HuH-7 (cell line): Measurements from ENCODE around the gene PITRM1.

ENCODE experiments used
- DNase-seq: peaks from one replicate; pipeline ENCODE4 v3.0.0; 2011; ENCODE audit warnings: low spot score

PITRM1 gene

GRCh38 chr10:3166496-3167290, 5.9 kb downstream of the PITRM1 start:
- no peak for DNase-seq

GRCh38 chr10:3165196-3165595, 7.4 kb downstream of the PITRM1 start:
- no peak for DNase-seq

GRCh38 chr10:3163879-3164278, 8.7 kb downstream of the PITRM1 start:
- DNase-seq, result no peak

DNA sequence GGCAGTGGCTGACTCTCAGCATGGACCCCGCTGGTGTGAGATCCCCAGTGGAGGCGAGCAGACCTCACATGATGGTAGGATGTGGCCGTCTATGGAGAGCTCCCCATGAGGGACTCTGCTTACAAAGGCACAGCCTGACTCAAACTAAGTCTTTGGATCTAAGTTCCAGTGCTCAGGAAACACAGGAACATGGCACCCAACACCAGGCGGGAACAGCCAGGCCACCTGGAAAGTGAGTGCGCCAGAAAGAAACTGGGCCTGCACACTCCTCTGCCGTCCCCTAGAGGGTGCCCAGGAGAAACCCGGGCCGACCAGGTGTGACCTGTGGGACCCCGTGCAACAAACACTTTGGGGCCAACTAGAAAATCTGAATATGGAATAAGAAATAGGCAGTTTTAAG, 10.0 kb downstream of the PITRM1 start:
- no peak for DNase-seq

DNA sequence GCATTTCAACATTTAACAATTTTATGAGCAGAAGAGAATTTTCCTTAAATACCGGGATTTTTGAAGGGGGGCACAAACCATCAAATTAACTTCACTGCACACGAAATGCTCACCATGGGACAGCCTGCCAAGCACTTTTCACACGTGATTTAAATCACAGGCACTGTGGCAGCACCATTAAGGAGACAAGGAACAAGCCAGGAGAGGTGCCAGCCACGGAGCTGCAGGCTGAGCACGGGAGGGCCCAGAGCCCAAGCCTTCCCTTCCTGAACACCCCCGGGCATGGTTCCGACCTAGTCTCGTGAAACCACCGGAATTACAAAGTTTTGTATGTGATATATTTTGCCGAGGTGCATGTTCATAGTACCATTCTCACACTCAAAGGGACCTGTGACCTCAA, 13.4 kb downstream of the PITRM1 start:
- DNase-seq, result no peak

GRCh38 chr10:3154666-3155065, 17.9 kb downstream of the PITRM1 start:
- DNase-seq, result no peak

- DNase-seq, result no peak
Observed at GRCh38 chr10:3152566-3152935, 20.0 kb downstream of the PITRM1 start.

DNA sequence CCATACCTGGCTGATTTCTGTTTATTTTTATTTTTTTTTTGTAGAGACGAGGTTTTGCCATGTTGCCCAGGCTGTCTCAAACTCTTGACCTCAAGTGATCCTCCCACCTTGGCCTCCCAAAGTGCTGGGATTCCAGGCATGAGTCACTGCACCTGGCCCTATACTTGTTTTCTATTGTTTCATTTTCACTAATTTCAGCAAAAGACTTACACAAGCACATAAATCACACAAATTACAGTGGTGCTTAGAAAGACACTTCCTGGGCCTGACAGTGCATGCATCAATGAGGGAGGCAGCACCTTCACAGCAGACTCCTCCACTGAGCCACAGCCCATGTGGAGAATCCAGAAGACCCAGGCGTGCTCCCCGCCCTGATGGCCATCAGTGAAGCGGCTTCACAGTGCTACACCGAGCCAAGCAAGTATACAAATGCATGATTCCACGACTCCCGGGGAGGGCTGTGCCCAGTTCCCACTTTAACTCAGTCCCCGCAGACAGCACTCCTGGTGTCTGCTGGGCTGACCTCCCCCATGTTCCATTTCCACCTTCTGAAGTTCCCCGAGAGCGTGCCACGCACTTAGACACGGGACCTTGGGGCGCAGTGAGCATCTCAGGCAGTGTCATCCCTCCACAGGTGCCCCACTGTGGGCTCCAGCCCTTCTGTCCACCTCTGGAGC, 20.6 kb downstream of the PITRM1 start:
- DNase-seq, result no peak

GRCh38 chr10:3150961-3151360, 21.6 kb downstream of the PITRM1 start:
- no peak for DNase-seq

DNA sequence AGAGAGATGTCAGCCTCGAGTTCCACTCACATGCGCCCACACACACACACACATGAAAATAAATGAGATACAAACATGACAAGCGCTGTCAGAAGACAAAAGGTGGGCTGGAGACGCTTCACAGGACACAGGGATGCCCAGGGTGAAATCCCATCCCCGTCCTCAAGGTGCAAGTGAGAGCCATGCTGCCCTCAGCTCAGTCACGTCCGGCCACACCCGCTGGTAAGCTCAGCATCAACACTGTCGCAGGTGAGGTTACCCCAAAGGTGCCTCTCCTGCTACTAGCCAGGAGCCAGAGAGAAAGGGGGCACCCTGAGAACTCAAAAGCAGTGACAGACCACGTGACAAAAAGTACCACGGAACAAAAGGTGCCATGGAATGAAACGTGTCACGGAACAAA, 22.2 kb downstream of the PITRM1 start:
- no peak for DNase-seq

DNA sequence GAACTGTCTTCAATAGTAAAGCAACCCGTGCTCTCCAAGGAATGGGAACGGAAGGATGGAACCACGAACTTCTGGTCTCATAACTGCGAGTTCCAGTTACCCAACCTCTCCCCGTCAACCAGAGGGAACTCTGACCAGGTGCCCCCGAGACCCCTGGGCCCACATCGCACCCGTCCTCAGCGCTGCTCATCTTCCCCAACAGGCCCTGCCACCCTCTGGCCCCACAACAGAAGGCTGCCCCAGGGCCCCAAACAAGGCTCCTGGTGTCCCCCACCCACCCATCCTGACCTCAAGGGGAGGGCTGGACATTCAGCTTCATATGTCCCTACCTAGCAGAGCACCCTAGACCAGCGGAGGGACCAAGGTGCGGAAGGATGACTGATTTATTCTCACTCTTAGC, 22.7 kb downstream of the PITRM1 start:
- no peak for DNase-seq

DNA sequence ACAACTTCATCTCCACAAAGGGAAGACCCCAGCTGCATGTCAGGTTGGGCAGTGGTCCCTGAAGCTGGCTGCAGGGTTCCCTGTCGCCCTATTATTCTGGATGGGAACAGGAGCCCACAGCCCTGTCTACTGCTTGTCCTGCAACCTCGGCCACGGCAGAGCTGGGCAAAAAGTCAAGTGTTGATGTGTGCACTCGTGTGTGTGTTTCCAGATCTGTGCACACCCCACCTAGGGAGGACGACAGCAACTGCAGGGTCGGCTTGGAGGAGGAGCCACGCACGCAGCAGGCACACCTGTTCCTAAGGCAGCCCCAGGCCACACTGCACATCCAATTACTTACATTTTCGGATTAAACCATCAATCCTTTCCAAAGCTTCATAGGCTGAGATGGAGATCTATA, 23.6 kb downstream of the PITRM1 start:
- no peak for DNase-seq

DNA sequence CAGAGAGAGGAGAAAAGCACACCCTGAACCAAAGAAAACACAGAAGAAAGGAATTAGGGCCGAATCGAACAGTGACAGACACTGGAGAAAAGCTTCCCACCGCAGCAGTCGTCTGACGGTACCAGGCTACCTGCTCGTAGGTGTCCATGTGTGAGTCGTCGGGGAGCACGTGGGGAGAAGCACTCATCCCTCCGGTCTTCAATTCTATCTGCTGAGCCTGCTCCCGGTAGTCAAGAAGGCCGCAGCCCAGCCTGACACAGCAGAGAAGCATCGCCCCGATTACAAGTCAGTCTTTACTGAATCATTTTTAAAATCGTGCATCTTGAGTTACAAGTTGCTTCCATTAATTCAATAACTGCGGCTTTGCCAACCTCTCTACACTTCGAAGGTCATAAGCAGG, 24.5 kb downstream of the PITRM1 start:
- no peak for DNase-seq

GRCh38 chr10:3147117-3147820, 25.3 kb downstream of the PITRM1 start:
- DNase-seq, result no peak

DNA sequence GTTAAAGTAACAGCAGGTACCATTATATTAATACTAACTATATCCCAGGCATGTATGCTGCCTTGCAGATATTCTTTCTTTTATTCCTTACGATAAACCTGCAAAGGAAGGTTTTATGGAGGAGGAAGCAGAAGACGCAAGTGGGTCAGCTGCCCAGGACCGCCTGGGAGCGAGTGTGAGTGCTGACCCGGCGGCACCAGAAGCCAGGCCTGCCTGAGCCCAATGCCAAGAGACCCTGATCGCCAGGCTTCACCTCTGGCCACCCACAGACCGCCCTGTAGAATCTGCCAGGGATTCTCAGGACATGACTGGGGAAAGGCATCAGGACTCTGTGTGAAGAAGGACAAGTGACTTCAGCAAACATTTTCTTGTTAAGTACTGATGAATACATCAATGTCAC, 26.3 kb downstream of the PITRM1 start:
- no peak for DNase-seq

GRCh38 chr10:3145366-3145765, 27.2 kb downstream of the PITRM1 start:
- DNase-seq, result no peak

- DNase-seq, result no peak
Observed at GRCh38 chr10:3143791-3144434, 28.7 kb downstream of the PITRM1 start.

DNA sequence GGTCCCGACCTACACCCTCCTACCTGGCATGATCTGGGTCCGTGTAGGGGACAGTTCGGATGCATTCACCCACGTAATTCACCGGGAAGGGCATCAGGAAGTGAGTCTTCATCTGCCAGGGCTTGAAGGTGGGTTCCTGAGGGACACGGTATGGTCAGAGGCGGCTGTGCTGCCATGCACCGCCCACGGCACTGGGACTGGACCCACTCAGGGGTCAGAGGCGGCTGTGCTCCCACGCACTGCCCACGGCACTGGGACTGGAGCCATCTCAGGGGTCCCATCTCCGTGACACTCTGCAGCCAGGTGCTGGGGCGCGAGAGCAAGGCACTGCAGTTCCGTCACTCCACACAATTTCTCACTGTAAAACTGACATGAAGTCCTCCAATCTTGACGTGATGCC, 29.2 kb downstream of the PITRM1 start:
- DNase-seq, result no peak

GRCh38 chr10:3142146-3142875, 30.3 kb downstream of the PITRM1 start:
- no peak for DNase-seq

- DNase-seq, result no peak
Observed at GRCh38 chr10:3141351-3142005, 31.1 kb downstream of the PITRM1 start.

GRCh38 chr10:3140280-3140679, 32.3 kb downstream of the PITRM1 start:
- DNase-seq, result no peak
